Thoracic aorta (tissue), 2 donors: ENCODE results near the gene MSI2. TPM values are rescaled to one million over a fixed set of nuclear protein-coding genes. Genes with fewer than 3 reads are reported as not detected.

Experiments used
- ATAC-seq: fragments of 150-250 bp; one replicate; pipeline ENCODE4 v1.8.0; 2017; ENCODE audit warnings: low read depth; ENCODE audit not compliant: insufficient number of reproducible peaks, low FRiP score
- DNase-seq: peaks from one replicate; pipeline ENCODE4 v3.0.0-alpha.2; 2020; ENCODE audit warnings: low spot score
- H3K27ac ChIP-seq, 2 donors: fragments of 200-600 bp; sonication (generic); 1 replicate in 1 of 2; 2 replicates in 1 of 2; pipeline ENCODE4 v1.5.1; 2016; ENCODE audit warnings: mild to moderate bottlenecking in 2 of 2, moderate library complexity in 2 of 2
- H3K27me3 ChIP-seq: fragments of 200-600 bp; sonication (generic); replicated peaks from 2 replicates; pipeline ENCODE4 v1.6.0; 2016; ENCODE audit warnings: mild to moderate bottlenecking; ENCODE audit not compliant: insufficient read depth
- H3K36me3 ChIP-seq: fragments of 200-600 bp; sonication (generic); one replicate; pipeline ENCODE4 v1.5.1; 2016
- H3K4me1 ChIP-seq, 2 donors: fragments of 200-600 bp; sonication (generic); 1 replicate in 1 of 2; 2 replicates in 1 of 2; pipeline versions ENCODE4 v1.5.1 to v1.6.0; 2016; ENCODE audit warnings: low read depth in 2 of 2, mild to moderate bottlenecking in 1 of 2; ENCODE audit not compliant: control insufficient read depth in 1 of 2
- H3K4me3 ChIP-seq: fragments of 200-600 bp; sonication (generic); 2 replicates; pipeline ENCODE4 v1.5.1; 2016; ENCODE audit warnings: mild to moderate bottlenecking
- H3K9me3 ChIP-seq: fragments of 200-600 bp; sonication (generic); 2 replicates; pipeline ENCODE4 v1.5.1; 2016
- CTCF ChIP-seq: fragments of 200-600 bp; sonication (generic); IDR thresholded peaks from one replicate; pipeline ENCODE4 v1.5.1; 2019; ENCODE audit warnings: antibody characterized with exemption
- total RNA-seq, 2 donors: library from RNA; depleted of rRNA; stranded (reverse); fragments of >200 nt; gene quantifications; one replicate each; pipeline versions ENCODE4 v1.1.0 to v1.2.3, GENCODE V29; 2016

MSI2 gene
- total RNA-seq, 2 donors from 2014 or later = 32.1 to 46.2 TPM

- no peak overlapping the region for H3K4me3 ChIP-seq
- H3K4me1 ChIP-seq = peaks cover 7 to 39% of the 10 kb centered on the region in 2 donors
- H3K27me3 ChIP-seq = no peaks in the 10 kb centered on the region
- no peak for DNase-seq
- no peaks in the 10 kb centered on the region for H3K36me3 ChIP-seq
- no peak overlapping the region for H3K27ac ChIP-seq
- ATAC-seq = no peak
- TF ChIP-seq CTCF = no peak
- H3K9me3 ChIP-seq = no peaks in the 10 kb centered on the region
Measured at GRCh38 chr17:57284984-57285646, 28.8 kb downstream of the MSI2 start.

GRCh38 chr17:57285701-57286100 is 29.4 kb downstream of the MSI2 start:
- no peak overlapping the region for H3K27ac ChIP-seq
- H3K9me3 ChIP-seq = no peaks in the 10 kb centered on the region
- no peak for DNase-seq
- no peak for TF ChIP-seq CTCF
- peaks cover 7 to 39% of the 10 kb centered on the region in 2 donors for H3K4me1 ChIP-seq
- H3K36me3 ChIP-seq = no peaks in the 10 kb centered on the region
- H3K27me3 ChIP-seq = no peaks in the 10 kb centered on the region
- no peak for ATAC-seq
- H3K4me3 ChIP-seq = no peak overlapping the region

GRCh38 chr17:57286399-57287105 is 30.2 kb downstream of the MSI2 start:
- Histone ChIP-seq H3K4me3 (no peak overlapping the region), H3K36me3 (no peaks in the 10 kb centered on the region), H3K27me3 (no peaks in the 10 kb centered on the region), H3K9me3 (no peaks in the 10 kb centered on the region), H3K4me1 (peaks cover 7 to 39% of the 10 kb centered on the region in 2 donors), H3K27ac (no peak overlapping the region)
- TF ChIP-seq CTCF = no peak
- ATAC-seq (no peak), DNase-seq (no peak)

- H3K27ac ChIP-seq = peak overlapping the region in 1 of 2 donors; percentile 1
- no peak for DNase-seq
Measured at GRCh38 chr17:57288040-57288772, 31.9 kb downstream of the MSI2 start.

More at GRCh38 chr17:57288040-57288772, 31.9 kb downstream of the MSI2 start:
- peaks cover 7 to 39% of the 10 kb centered on the region in 2 donors for H3K4me1 ChIP-seq
- H3K27me3 ChIP-seq = no peaks in the 10 kb centered on the region
- no peaks in the 10 kb centered on the region for H3K9me3 ChIP-seq
- no peaks in the 10 kb centered on the region for H3K36me3 ChIP-seq
- no peak for ATAC-seq
- TF ChIP-seq CTCF = no peak
- no peak overlapping the region for H3K4me3 ChIP-seq
